Left hindlimb (tissue), 1 donor: ENCODE results near the gene SEL1L3.
"Not testable (repeated sequence)": the region's sequence is repeated elsewhere in the genome, so short reads cannot be mapped to it uniquely, and the experiment has no call there.

ENCODE experiments used
- DNase-seq: peaks from one replicate; pipeline ENCODE4 v3.0.0-alpha.2; 2018

The SEL1L3 gene

DNA sequence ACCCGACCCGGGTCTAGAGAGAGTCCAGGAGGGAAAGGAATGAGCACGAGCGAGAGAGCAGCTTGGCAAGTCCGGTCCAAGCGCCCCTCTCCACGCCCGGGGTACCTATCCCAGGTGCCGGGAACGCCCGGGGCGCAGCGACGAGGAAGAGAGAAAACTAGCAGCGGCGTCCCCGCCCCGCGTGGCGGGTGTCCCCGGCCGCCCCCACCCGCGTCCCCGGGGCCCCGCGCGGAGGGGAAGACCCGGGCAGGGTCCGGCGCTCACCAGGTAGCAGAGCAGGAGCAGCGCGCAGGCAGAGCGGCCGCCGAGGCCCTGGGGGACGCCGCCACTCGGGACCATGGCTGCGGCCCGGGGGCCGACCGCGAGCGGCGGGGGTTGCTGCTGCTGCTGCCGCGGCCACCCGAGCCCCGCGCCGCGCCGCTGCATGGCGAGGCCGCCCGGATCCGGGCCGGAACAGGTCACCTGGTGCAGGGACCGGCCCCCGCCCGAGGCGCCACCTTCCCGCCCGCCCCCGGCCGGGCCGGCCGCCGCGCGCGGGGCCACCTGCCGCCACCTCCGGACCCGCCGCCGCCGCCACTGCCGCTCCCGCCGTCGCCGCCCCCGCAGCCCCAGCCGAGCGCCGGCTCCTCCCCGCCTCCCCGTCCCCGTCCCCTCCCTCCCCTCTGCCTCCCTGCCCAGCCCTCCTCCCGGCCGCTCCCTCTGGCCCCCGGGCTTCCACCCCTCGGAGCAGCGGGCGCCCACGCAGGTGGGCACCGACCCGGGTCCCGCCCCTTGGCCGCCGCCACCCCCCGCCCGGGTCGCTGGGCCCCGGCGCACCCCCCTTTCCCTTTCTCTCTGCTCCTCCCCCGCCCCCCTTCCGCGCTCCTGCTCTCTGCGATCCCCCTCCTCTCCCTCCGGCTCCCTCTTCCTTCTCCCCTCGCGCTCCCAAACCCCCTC is at the start of gene SEL1L3:
Gene SEL1L3, minus strand, starts transcription at position 578 of the 936 bp plus-strand sequence. Its CDS starts 152 bp downstream, at position 426.
- DNase-seq, result peak; percentile 58

DNA sequence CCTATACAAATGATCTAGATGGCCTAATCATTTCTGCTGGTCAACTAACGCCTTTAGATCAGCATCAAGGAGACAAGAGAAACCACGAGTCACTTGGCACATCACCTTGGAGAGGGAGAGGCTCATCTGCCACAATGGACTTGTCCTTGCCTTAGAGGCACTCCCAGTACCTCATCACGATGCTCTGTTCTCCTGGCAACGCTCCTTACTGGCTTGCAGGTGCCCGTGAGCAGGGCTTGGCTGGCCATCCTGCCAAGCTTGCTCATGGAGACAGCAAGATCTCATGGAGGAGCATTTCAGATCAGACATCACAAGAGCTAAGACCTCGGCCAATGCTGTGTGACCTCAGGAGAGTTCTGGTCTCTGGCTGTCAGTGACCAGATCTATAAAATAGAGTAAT is 48.6 kb upstream of the SEL1L3 start:
- DNase-seq, result no peak

DNA sequence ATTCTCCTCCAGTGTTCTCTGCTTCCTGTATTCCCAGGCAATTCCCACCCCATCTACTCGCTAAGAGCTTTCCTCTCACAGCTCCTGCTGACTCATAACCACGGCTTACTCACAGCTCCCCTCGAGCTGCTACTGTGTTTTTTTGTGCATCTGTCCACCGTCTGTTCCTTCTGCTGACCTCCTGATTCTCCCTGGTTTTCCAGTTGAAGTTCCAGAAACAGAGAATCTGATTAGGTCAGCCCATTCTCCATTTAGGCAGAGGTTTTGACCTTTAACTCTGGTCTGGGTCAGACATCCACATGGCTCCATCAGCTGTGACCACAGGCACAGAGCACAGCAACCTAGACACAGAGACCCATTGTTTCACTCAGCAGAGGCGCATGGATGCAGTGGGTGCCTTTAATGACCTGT is 45.7 kb upstream of the SEL1L3 start:
- DNase-seq, result no peak

DNA sequence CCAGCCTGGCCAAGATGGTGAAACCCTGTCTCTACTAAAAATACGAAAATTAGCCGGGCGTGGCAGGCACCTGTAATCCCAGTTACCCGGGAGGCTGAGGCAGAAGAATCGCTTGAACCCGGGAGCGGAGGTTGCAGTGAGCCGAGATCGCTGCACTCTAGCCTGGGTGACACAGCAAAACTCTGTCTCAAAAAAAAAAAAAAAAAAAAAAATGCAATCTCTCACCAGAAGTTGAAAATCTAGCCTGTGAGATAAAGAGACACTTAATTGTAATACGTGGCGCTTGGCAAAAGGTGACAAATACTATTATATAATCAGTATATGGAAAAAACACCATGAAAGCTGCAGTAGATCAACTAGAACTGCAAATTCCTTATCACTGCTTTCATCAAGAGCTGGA is 43.3 kb upstream of the SEL1L3 start:
- DNase-seq, result not testable (repeated sequence)

DNA sequence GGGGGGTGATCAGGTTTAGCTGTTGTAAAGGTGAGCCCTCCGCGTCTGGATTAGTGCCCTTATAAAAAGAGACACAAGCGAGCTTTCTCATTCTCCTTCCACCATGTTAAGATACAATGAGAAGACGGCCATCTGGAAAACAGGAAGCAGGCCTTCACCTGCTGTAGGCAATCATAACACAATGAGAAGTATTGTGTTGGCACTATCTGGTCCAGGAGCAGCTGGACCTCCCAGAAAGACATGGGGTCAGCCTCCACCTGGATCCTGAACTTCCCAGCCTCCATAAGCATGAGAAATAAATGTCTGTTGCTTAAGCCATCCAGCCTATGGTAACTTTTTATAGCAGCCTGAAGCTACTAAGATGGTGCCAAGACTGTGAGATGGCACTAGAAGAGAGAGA is 42.6 kb upstream of the SEL1L3 start:
- no peak for DNase-seq

DNA sequence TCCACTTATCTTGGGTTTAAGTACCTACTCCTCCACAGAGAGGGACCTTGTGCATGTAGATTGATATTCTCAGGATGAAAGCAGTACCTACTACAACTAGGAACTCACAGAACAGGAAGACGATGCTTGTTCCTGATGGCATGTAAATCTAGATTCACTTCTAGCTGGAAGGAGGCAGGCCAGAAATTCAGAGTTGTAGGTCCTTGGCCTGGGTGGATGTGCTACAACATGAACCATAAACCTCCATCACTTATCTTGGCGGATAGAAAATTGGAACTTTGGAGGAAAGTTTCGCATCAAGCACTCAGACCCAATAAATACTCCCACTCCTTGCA is 41.9 kb upstream of the SEL1L3 start:
- DNase-seq, result no peak

DNA sequence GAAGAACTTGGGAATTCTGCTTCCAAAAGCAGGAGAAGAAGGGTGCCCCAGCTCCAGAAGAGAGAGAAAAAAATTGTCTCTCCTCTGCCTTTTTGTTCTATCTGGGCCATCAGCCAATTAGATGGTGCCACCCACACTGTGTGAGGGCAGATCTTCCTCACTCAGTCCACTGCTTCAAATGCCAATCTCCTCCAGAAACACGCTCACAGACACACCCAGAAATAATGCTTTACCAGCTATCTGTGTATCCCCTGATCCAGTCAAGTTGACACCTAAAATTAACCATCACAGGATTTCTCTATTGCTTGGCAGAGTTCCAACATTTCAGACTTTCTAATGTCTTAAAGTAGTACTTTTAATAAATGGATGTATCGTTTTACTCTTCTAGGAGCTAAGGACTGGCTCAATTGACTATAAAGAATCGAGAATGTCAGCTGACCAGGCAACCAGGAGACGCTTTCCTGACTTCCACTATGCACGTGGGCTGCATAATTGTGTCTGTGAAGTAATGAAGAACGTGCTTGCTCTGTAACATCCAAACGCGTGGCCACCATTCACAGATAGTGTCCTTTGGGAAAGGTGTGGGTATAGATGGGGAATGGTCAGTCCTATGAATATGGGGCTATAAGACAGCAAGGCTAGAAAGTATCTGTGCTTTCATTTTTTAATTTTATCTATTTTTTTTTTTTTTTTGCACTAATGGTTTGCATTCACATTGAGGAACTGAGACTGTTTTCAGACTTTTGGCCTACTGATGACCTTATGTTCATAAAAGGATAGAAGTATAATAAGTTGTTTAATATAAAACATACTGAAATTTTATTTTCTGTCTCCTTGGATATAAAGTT is 41.3 kb upstream of the SEL1L3 start:
- no peak for DNase-seq

DNA sequence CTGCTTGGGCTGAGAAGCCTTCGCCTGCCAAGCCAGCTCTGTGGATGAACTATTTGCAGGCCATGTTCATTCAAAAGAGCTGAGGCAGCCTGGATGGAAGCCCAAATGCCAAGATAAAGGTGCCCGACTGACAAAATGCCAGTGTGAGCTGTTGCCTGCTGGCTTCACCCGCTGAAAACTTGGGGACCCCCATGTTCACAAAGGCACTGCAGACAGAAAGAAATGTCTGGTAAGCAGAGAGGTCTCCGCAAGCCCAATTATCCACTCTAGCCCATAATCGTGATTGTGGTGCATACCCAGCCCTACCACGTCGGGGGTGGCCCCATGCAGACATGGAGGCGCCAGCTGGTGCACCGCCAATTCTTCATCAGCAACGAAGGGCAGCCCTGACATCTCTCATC is 38.2 kb upstream of the SEL1L3 start:
- DNase-seq, result no peak

DNA sequence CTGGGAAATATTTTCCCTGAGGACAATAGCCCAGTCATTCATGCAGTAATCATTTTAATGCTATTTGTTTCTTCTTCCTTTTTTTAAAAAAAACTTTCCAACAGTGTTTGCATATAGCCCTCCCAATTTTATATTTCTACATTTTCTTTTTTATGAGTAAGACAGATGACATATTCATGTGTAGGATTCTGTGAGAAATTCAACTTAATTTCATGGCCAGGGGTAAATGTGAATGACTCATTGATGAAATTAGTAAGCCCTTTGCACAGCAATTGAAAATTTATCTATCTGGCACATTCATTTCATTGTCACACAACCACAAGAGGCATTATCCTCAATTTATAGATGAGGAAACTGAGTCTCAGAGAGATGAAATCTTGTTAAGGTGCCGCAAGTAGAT is 37.5 kb upstream of the SEL1L3 start:
- DNase-seq, result no peak

DNA sequence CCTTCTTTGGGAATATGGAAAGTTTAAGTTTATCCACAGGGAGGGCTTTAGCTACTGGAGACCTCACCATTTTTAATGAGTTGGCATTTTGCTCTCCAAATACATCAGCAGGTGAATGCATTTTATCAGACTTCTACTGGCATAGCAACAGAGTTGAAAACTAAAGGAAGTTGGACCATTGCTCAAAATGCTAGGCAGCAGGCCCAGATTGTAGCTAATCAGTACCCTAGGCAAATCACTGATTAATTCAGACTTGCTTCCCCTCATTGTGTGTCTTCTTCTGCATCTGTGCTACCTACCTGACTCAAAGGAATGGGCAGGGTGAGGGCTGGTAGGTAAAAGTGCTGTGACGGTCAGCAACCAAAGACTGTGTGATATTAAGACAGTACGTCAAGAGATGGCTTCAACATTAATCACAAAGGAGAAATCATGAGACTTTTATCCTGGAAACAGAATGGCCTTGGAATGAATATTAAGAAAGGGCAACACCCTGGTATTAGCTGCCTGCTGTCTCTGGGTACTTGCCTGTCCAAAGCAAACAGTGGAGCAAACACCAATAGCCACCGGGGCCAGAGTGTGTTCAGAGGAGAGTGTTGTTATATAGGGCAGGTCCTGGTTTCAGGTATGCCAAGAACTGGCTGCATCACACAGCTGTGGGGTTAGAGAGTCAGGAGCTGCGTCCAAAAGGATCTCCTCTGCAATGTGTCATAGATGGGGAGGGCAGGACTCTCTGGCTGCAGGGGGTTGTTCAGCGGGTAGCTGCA is 34.2 kb upstream of the SEL1L3 start:
- no peak for DNase-seq

DNA sequence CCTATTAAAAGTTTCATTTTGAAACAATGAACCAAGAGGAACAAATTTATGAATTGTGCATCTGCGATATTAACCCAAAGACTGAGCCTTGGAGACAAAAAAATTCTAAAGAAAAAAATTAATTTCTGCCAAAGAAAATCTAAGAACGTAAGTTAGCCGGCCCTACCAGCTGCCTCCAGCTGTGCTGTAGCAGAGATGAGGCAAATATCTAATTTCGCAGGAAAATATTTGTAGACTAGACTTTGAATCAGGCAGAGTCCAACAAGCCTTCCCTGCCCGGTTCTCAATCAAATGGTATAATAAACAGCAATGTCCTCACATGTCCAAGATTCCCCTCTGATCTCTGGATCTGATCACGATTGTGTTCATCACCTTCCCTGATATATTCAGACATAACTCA is 30.0 kb upstream of the SEL1L3 start:
- DNase-seq, result no peak

DNA sequence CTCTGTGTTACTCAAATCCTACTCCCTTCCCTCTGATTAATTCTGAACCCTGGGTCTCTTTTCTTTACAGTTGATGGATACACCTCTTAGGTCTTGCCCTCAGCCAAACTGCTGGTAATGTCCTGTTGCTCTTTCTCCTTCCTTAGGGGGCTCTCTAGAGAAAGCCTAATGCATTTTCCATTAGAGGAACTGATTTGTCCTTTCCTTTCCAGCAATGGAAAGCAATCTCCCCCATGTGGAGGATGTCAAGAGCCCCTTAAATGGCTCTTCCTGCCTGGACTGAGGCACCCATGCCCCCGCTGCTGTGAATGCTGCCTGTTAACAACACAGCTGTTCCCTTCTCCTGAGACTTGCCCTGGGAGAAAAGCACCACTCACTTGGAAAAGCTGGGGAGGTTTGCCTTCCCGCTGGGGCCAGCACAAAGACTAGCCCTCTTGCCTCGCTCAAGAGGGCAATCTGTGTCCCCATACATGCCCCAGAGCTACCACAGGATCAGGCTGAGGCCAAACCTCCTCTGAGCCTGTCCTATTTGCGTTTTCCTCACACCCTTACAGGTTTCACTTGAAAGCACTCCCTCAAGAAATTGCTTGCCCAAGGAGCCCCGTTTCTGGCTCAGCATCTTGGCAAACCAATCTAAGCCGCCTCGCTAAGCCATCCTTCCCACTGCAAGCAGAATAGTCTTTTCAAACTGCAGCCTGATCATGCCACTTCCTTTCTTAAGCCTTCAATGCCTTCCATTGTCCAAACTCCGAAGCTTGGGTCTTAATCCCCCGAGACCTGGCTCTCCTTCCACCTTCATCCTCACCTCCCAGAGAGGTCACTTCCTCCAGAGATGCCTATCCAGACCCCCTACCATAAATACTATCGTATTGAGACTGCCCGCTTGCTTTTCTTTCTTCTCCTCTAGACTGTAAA is 28.0 kb upstream of the SEL1L3 start:
- no peak for DNase-seq

DNA sequence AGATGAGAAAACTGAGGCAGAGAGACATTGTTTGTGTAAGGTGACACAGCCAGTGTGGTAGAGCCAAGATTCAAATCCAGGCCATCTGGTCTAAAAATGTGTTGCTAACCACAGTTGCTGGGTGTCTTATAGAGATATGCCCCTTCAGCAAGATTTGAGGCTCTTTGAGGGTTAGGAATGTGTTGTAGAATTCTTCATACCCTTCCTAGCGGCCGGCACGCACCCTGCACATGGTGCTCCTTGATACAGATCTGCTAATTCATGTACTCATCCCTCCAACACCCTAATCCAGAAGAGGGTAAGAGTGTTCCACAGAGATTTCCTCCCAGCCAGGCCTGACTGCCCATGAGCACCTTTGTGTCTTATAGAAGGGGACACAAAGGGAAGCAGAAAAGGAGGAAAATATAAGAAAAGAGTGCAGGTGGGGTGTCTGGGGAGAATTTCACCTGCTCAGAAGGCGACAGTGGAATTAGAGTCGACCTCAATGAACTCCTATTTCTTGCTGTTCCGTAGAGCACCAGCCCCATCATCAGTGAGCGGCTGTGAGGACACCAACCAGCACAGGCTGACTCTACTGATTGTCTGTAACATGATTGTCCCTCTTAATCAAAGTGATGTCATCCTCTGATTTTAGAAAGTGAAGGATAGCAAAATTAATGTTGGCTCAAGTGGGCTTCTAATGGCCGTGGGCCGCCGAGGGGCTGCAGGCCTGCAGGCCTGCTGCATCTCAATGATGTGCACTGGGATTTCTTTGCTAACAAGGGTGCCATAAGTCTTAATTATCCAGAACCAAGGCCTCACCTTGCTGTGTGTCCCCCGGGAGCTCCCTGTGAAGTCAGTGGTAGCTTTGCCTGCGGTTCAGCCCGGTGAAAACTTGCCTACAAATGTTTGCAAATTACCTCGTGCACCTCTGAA is 27.1 kb upstream of the SEL1L3 start:
- DNase-seq, result no peak

DNA sequence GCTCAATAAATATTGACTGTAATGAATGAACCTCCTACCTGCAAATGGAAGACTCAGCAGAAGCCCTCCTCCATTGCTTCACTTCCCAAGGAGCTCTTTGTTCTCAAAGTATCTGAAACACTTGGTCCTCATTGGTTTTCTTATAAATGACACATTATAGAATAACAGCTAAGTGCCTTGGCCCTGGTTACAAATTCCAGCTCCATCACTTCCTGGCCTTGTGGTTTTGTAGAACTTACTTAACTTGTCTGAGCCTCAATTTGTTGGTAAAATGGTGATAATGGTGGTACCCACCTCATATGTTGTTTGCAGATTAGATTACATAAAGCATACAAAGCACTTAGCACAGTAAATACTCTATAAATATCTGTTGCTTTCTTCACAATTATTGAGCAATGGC is 26.0 kb upstream of the SEL1L3 start:
- DNase-seq, result no peak

DNA sequence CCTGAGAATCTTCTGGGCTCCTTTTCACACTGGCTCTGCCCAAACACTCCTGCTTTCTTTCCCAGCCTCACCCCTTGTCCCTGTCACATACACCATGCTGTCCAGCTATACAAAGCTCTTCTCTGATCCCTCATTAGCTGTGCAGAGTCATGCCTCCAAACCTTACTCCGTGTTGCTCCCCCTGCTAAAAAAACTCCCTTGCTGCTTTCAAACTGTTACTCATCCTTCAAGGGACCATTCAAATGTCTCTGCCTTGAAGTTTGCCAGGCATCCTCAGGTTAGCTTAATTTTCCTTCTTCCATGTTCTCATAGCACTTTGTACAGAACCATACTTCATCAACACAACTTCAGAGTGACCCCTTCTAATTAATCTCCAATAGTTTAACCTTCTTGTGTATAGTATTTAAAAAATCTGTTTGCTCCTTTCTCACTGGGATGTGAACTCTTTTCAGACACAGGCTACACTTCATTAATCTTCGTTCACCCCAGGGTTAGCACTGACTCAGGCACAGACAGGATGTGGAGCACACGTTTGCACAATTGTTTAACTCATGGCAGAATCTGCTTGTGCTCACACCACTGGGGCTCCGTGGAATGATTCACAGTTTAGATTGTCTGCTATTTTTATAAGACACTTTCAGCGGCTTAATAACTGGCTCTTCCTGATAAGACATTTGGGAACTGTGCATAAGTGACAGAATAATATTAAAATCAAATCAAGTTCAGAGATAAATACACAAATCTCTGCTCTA is 21.4 kb upstream of the SEL1L3 start:
- DNase-seq, result no peak

DNA sequence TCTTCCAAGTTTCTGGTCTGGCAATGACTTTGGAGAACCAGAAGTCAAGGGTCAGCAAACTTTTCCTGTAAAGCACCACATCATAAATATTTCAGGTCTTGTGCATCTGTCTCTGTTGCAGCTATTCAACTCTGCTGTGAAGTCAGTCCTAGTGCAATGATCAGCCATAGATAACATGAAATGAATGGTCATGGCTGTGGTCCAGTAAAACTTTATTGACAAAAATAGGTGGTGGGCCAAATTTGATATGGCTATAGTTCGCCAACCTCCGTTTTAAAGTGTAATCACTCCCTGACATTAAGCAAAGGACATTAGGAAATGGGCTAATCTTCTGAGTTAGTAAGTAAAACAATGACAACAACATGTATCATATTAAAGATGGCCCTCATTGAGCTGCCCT is 20.8 kb upstream of the SEL1L3 start:
- no peak for DNase-seq

DNA sequence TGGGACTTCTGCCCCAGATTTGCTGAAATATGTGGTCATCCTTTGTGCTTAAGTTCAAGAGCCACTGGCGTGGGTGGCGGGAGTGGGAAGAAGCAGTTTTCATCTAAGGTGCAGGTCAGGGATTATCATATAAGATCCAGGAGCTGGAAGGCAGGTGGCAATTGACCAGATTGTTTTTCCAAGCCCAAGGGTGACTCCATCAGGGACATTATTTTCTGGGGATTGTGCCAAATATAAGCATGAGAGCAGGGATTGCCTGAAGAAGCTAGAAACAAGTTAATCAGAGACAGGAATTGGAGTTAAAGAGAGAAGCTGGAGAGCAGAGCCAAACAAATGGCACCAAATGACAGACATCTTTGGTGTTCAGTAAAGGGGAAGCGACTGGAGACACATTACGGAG is 19.4 kb upstream of the SEL1L3 start:
- DNase-seq, result no peak

DNA sequence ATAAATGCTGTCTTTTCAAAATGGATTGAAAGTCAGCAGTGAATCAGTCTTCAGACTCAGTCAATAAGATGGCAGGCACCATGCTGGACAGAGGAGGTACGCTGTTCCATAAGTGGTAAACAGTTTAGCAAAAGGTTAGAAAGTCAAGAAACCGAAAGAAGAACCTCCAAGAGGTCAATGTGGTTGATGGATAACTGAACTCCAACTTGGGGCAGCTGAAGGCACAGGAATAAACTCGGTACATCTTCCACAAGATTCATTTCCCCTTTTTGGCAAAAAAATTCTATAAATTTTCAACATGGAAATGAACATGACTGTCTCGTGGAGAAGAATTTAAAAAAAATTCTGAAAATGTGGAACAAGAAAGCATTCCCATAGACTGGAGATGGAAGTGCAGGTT is 18.4 kb upstream of the SEL1L3 start:
- no peak for DNase-seq

DNA sequence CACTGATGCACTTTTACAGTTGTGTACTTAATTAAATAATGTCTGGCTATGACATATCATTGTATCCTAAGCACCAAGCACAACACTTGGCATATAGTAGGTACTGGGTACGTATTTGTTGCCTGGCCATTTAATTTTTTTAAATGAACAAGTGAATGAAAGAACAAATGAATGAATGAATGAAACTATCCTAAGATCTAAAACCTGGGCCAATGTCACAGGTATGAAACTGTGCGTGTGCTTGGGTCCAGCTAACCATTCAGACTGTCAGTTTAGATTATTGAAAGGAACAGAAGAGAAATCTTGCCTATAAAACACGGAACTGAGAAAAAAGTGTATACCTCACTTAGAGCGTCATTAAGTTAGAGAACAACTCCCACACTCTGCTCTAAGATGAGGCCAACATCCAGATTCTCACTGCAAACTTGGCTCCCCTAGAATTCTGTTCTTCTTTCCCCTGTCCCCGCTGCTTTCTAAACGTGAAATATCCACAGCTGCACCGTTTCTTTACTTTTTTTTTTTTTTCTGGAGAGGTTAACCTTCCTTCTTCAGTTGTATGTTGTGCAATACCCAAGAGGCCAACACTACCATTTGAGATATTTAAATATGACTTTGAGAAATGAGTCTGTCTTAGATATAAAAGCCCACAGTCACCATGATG is 17.3 kb upstream of the SEL1L3 start:
- DNase-seq, result no peak

DNA sequence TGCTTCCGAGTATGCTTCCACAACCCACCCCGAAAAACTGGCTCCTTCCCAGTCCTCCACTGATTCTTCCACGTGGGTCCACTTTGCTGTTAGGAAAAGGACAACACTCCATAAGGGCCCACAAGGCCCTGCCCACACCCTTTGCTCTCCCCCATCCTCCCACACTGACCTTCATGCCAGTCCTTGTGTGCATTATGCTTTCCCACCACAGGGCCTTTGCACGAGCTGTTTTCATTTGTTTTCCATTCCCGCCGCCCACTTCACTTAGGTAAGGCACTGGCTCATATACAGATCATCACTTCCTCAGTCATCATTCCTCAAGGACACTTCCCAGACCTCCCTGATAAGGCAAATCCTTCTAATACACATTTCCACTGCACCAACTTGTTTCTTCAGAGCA is 16.8 kb upstream of the SEL1L3 start:
- DNase-seq, result no peak
